OCI-LY3 (cell line): ENCODE measurements around the gene DDX17.

ENCODE experiments used
- H2AFZ ChIP-seq: fragments of 200-600, 300-600 bp; shearing (Covaris generic); 2 replicates; pipeline ENCODE4 v1.6.0; 2014; ENCODE audit warnings: antibody characterized with exemption, low read depth, low read length
- H3K27ac ChIP-seq: fragments of 200-600, 300-600 bp; sonication (generic); 2 replicates; pipeline ENCODE4 v1.5.1; 2014; ENCODE audit warnings: mild to moderate bottlenecking, low read length, moderate library complexity, mixed read lengths
- H3K27me3 ChIP-seq: fragments of 200-600, 300-600 bp; sonication (generic); 2 replicates; pipeline ENCODE4 v1.6.1; 2014; ENCODE audit warnings: low read depth, low read length, mixed read lengths
- H3K36me3 ChIP-seq: fragments of 200-600, 300-600 bp; sonication (generic); replicated peaks from 2 replicates; pipeline ENCODE3; 2014; ENCODE audit warnings: low read depth, low read length, mixed read lengths
- H3K4me1 ChIP-seq: fragments of 300-600, 200-600 bp; sonication (generic); 2 replicates; pipeline ENCODE4 v1.6.1; 2014; ENCODE audit warnings: low read length, mixed read lengths
- H3K4me2 ChIP-seq: fragments of 200-600, 300-600 bp; sonication (generic); 2 replicates; pipeline ENCODE4 v1.6.1; 2014; ENCODE audit warnings: low read length, mixed read lengths
- H3K4me3 ChIP-seq: fragments of 300-600, 200-600 bp; sonication (generic); 2 replicates; pipeline ENCODE4 v1.5.1; 2014; ENCODE audit warnings: antibody characterized with exemption, mild to moderate bottlenecking, low read length, moderate library complexity
- H3K79me2 ChIP-seq: fragments of 300-600, 200-600 bp; shearing (Covaris generic); 2 replicates; pipeline ENCODE4 v1.6.1; 2014; ENCODE audit warnings: mild to moderate bottlenecking, low read length, mixed read lengths
- H3K9ac ChIP-seq: fragments of 300-600, 200-600 bp; shearing (Covaris generic); 2 replicates; pipeline ENCODE4 v1.6.0; 2014; ENCODE audit warnings: mild to moderate bottlenecking, low read length, moderate library complexity
- H3K9me3 ChIP-seq: fragments of 200-600, 300-600 bp; shearing (Covaris generic); 2 replicates; pipeline ENCODE4 v1.6.1; 2014; ENCODE audit warnings: low read length, mixed read lengths; ENCODE audit not compliant: insufficient read depth
- H4K20me1 ChIP-seq: fragments of 200-600, 300-600 bp; sonication (generic); 2 replicates; pipeline ENCODE4 v1.6.1; 2016; ENCODE audit warnings: low read length, mixed read lengths; ENCODE audit not compliant: insufficient read depth
- EZH2phosphoT487 ChIP-seq: fragments of 200-600 bp; shearing (Covaris generic); IDR thresholded peaks from 2 replicates; pipeline ENCODE4 v1.6.1; 2018; ENCODE audit warnings: antibody characterized with exemption, mixed run types, low read depth
- TF ChIP-seq, protein P1 (sequence below): fragments of 200-600, 300-600 bp; sonication (generic); IDR thresholded peaks from 2 replicates; pipeline ENCODE4 v1.5.1; 2014; ENCODE audit warnings: antibody characterized with exemption, low read length, low read depth

The DDX17 gene

DNA sequence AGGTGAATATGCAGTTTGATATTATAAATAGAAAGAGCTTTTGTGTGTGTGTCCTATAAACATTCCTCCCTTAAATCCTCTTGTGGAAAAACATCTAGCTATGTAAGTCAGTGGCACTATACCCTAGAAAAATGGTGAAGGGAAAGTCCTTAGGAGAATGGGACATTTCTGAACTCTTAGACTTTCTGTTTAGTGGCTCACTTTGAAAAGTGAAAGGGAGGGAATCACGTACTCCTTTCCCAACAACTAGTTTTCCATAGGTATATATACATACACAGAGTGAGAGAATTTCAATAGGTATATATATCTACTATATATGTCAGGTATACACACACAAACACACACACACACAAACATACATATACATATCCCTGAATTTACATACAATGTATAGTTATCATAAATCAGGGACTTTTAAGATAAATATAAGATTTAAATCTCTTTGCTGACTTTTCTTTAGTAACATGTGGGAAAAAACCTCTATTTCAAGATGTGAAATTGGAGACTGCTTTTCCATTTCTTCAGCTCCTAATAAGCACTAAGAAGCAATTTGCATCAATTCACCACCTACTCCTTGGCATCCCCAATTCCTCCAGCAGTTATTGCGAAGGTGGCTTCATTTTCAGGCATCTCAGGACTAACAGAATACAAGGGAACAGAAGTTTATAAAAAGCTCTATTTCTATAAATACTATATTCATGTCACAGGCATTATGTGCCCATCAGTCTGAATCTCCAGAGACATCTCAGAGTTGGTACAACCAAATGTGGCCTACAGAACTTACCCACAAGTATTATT lies 13.5 kb upstream of the DDX17 start:
- Histone ChIP-seq H3K27me3 (no peaks in the 10 kb centered on the region), H3K9me3 (no peaks in the 10 kb centered on the region), H3K27ac (no peak overlapping the region), H3K9ac (no peak overlapping the region), H3K4me1 (no peaks in the 10 kb centered on the region), H4K20me1 (no peaks in the 10 kb centered on the region), H3K4me2 (no peak overlapping the region), H3K36me3 (no peaks in the 10 kb centered on the region), H3K79me2 (no peaks in the 10 kb centered on the region), H3K4me3 (no peak overlapping the region), H2AFZ (no peak overlapping the region)
- TF ChIP-seq, protein P1, sequence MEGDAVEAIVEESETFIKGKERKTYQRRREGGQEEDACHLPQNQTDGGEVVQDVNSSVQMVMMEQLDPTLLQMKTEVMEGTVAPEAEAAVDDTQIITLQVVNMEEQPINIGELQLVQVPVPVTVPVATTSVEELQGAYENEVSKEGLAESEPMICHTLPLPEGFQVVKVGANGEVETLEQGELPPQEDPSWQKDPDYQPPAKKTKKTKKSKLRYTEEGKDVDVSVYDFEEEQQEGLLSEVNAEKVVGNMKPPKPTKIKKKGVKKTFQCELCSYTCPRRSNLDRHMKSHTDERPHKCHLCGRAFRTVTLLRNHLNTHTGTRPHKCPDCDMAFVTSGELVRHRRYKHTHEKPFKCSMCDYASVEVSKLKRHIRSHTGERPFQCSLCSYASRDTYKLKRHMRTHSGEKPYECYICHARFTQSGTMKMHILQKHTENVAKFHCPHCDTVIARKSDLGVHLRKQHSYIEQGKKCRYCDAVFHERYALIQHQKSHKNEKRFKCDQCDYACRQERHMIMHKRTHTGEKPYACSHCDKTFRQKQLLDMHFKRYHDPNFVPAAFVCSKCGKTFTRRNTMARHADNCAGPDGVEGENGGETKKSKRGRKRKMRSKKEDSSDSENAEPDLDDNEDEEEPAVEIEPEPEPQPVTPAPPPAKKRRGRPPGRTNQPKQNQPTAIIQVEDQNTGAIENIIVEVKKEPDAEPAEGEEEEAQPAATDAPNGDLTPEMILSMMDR = no peak
- no peak for TF ChIP-seq EZH2phosphoT487

DNA sequence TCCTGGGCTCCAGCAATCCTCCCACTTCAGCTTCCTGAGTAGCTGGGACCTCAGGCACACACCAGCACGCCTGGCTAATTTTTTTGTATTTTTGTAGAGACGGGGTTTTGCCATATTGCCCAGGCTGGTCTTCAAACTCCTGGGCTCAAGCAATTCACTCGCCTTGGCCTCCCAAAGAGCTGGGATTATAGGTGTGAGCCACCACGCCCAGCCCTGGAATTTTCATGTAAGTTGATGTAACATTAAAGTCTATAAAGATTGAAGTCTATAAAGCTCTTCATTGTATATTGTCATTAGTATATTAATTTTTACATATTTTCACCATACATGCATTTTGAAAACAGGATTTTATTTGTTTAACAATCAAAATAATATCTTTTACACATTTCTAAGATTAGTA lies 12.5 kb upstream of the DDX17 start:
- H3K4me3 ChIP-seq = no peak overlapping the region
- no peak for TF ChIP-seq EZH2phosphoT487
- TF ChIP-seq, protein P1 = no peak
- no peak overlapping the region for H3K27ac ChIP-seq

DNA sequence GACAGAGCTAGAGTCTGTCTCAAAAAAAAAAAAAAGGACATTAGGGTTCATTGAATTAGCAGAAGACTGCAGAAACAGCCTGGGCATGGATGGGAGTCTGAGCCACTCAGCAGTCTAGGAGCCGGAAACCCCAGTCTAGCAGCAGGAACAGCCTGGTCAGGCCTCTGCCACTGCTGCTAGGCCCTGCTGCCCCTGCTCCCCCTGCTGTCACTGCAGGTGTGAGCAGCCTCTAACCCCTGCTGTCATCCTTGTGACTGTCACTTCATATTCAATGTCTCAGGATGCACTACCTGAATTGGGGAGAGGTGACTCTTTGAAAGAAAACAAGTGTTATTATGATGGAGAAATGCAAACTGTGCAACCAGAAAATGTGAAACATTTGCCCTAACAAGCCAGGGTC lies 7.0 kb upstream of the DDX17 start:
- no peaks in the 10 kb centered on the region for H3K79me2 ChIP-seq
- H3K27ac ChIP-seq = no peak overlapping the region
- no peaks in the 10 kb centered on the region for H3K27me3 ChIP-seq
- no peaks in the 10 kb centered on the region for H3K4me1 ChIP-seq
- H3K9me3 ChIP-seq = no peaks in the 10 kb centered on the region
- TF ChIP-seq, protein P1 = peak; percentile 50
- TF ChIP-seq EZH2phosphoT487 = no peak
- no peak overlapping the region for H2AFZ ChIP-seq
- H3K36me3 ChIP-seq = no peaks in the 10 kb centered on the region
- no peak overlapping the region for H3K9ac ChIP-seq
- H3K4me3 ChIP-seq = no peak overlapping the region
- no peak overlapping the region for H3K4me2 ChIP-seq
- H4K20me1 ChIP-seq = no peaks in the 10 kb centered on the region

More for the DNA sequence above, 12.5 kb upstream of the DDX17 start:
- H3K9ac ChIP-seq = no peak overlapping the region
- no peak overlapping the region for H3K4me2 ChIP-seq
- H3K4me1 ChIP-seq = no peaks in the 10 kb centered on the region
- H3K9me3 ChIP-seq = no peaks in the 10 kb centered on the region
- no peak overlapping the region for H2AFZ ChIP-seq
- H3K79me2 ChIP-seq = no peaks in the 10 kb centered on the region
- no peaks in the 10 kb centered on the region for H3K36me3 ChIP-seq
- no peaks in the 10 kb centered on the region for H3K27me3 ChIP-seq
- H4K20me1 ChIP-seq = no peaks in the 10 kb centered on the region

DNA sequence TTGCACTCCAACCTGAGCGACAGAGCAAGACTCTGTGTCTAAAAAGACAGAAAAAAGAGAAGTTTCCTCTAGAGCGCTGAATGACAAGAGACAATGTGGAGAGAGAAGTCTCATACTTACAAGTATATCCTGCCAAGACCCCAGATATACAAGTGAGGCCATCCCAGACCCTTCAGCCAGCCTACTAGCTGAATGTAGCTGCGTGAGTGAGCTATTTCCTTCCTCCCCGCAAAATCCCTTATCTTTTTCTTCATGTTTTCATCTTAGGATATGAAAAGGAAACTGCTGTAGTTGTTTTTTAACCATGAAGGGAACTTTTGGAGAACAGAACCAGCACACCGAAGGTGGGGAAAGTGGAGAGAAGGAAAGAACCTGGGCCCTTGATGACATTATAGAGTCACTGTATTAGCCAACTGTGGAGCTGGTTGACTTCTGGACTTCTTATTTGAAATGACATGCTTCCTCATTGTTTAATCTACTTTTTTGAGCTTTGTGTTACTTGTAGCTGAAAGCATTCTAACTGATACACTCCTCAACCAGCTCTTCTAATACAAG lies 4.4 kb upstream of the DDX17 start:
- Histone ChIP-seq H3K4me2 (no peak overlapping the region), H3K27ac (no peak overlapping the region), H3K4me3 (no peak overlapping the region), H2AFZ (no peak overlapping the region), H3K4me1 (peaks cover 7% of the 10 kb centered on the region), H3K36me3 (no peaks in the 10 kb centered on the region), H3K79me2 (peaks cover 11% of the 10 kb centered on the region), H3K27me3 (no peaks in the 10 kb centered on the region), H3K9ac (no peak overlapping the region), H4K20me1 (no peaks in the 10 kb centered on the region), H3K9me3 (no peaks in the 10 kb centered on the region)
- TF ChIP-seq EZH2phosphoT487 = no peak
